Suppressor macrophage treated with lipopolysaccharide for 1 hour (primary cell): ENCODE data around the gene ZNF575.

ENCODE experiments used
- DNase-seq, 3 donors: peaks; one replicate each; pipeline ENCODE4 v3.0.0-alpha.2; 2020 to 2022

The ZNF575 gene

GRCh38 chr19:43532962-43533545 is at the start of gene ZNF575:
Gene ZNF575, plus strand, starts transcription at chr19:43533188. Its CDS starts 1,235 bp downstream, at chr19:43534423.
- DNase-seq: peak; percentile 88 to 93 (median 90)

- DNase-seq: no peak
Measured at GRCh38 chr19:43483281-43483680, 49.7 kb upstream of the ZNF575 start.

GRCh38 chr19:43485951-43486350 is 47.0 kb upstream of the ZNF575 start:
- DNase-seq: peak; percentile 31 to 37 (median 34)

GRCh38 chr19:43486412-43486811 is 46.6 kb upstream of the ZNF575 start:
- no peak for DNase-seq

GRCh38 chr19:43488179-43488578 is 44.8 kb upstream of the ZNF575 start:
- DNase-seq: no peak

GRCh38 chr19:43489310-43489709 is 43.7 kb upstream of the ZNF575 start:
- DNase-seq: peak; percentile 64 to 76 (median 70)

GRCh38 chr19:43489979-43490599 is 42.9 kb upstream of the ZNF575 start:
- DNase-seq: no peak

GRCh38 chr19:43490759-43491158 is 42.2 kb upstream of the ZNF575 start:
- DNase-seq: no peak

GRCh38 chr19:43495082-43495481 is 37.9 kb upstream of the ZNF575 start:
- DNase-seq: no peak

GRCh38 chr19:43496960-43497359 is 36.0 kb upstream of the ZNF575 start:
- no peak for DNase-seq

GRCh38 chr19:43498233-43498842 is 34.6 kb upstream of the ZNF575 start:
- no peak for DNase-seq

GRCh38 chr19:43499042-43499441 is 33.9 kb upstream of the ZNF575 start:
- no peak for DNase-seq

GRCh38 chr19:43501661-43502418 is 31.1 kb upstream of the ZNF575 start:
- DNase-seq: no peak

- no peak for DNase-seq
Measured at GRCh38 chr19:43502419-43502976, 30.5 kb upstream of the ZNF575 start.

- peak; percentile 93 to 99 (median 95) for DNase-seq
Measured at GRCh38 chr19:43503501-43504425, 29.2 kb upstream of the ZNF575 start.

- DNase-seq: no peak
Measured at GRCh38 chr19:43504426-43505185, 28.4 kb upstream of the ZNF575 start, which contains the start of gene PHLDB3. Gene PHLDB3, minus strand, starts transcription at chr19:43504746. Its CDS starts 628 bp downstream, at chr19:43504118.

- DNase-seq: no peak
Measured at GRCh38 chr19:43505186-43505456, 27.9 kb upstream of the ZNF575 start.

GRCh38 chr19:43505941-43506340 is 27.0 kb upstream of the ZNF575 start:
- no peak for DNase-seq

- DNase-seq: no peak
Measured at GRCh38 chr19:43506629-43507028, 26.4 kb upstream of the ZNF575 start.

- DNase-seq: no peak
Measured at GRCh38 chr19:43507880-43508279, 25.1 kb upstream of the ZNF575 start.

- DNase-seq: no peak
Measured at GRCh38 chr19:43510713-43511112, 22.3 kb upstream of the ZNF575 start.

GRCh38 chr19:43511324-43511723 is 21.7 kb upstream of the ZNF575 start:
- DNase-seq: no peak
